ENCODE data around the gene SLC37A2. TPM values are rescaled to one million over a fixed set of nuclear protein-coding genes. Genes with fewer than 3 reads are reported as not detected.

The SLC37A2 gene
- total RNA-seq, 1 experiment from 2014 or later = 2.2 TPM

DNA sequence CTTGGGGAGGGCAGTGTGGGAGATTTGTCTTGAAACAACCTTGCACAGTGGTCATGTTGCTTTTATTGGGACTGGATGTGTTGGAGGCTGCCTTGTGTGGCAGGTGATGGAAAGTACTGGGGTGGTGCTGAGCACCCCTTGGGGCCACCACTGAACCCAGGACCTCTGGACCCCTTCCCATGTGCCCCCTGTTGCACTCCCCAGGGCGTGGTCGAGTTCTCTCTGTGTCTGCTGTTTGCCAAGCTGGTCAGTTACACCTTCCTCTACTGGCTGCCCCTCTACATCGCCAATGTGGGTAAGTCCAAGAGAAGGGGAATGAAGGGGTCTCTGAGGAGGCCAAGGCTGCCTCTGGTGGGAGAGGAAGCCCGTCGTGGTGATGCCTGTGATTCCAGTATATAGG, 18.9 kb downstream of the SLC37A2 start (continued):
- TF ChIP-seq, protein P1, sequence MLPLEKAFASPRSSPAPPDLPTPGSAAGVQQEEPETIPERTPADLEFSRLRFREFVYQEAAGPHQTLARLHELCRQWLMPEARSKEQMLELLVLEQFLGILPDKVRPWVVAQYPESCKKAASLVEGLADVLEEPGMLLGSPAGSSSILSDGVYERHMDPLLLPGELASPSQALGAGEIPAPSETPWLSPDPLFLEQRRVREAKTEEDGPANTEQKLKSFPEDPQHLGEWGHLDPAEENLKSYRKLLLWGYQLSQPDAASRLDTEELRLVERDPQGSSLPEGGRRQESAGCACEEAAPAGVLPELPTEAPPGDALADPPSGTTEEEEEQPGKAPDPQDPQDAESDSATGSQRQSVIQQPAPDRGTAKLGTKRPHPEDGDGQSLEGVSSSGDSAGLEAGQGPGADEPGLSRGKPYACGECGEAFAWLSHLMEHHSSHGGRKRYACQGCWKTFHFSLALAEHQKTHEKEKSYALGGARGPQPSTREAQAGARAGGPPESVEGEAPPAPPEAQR (CRISPR knock-in tag; IDR thresholded peaks at IDR 0.05) = no peak
- TF ChIP-seq ATF6 (CRISPR knock-in tag; IDR thresholded peaks at IDR 0.05) = no peak
- no peak for TF ChIP-seq NFYB (CRISPR knock-in tag; conservative IDR thresholded peaks at IDR 0.05; ENCODE audit: low read depth)

- Mint-ChIP-seq H3K36me3 (no peaks in the 10 kb centered on the region), H3K4me3 (no peak overlapping the region), H3K9me3 (no peaks in the 10 kb centered on the region), H3K27ac (no peak overlapping the region), H3K4me1 (no peaks in the 10 kb centered on the region), H3K27me3 (ENCODE audit: low read depth) (no peaks in the 10 kb centered on the region)
- POLR2A ChIA-PET = no interaction called here
- CTCF ChIA-PET = interaction anchor here (0.8 to 2.6 kb wide), 9 partner anchors 8 to 351 kb away, joined by 3 to 14 read pairs (median 4); partner anchors contain the start of gene SLC37A2
- DNase-seq (ENCODE audit: low spot score) (no peak), ATAC-seq (no peak)
- TF ChIP-seq KAT7 (CRISPR knock-in tag; IDR thresholded peaks at IDR 0.05; ENCODE audit: borderline replicate concordance) (no peak), NR1H2 (CRISPR knock-in tag; IDR thresholded peaks at IDR 0.05) (no peak), IRF2 (CRISPR knock-in tag; IDR thresholded peaks at IDR 0.05; ENCODE audit: borderline replicate concordance, low read depth) (no peak), ATF6 (CRISPR knock-in tag; IDR thresholded peaks at IDR 0.05) (no peak), OVOL2 (CRISPR knock-in tag; IDR thresholded peaks at IDR 0.05; ENCODE audit: borderline replicate concordance) (no peak), CREB1 (CRISPR knock-in tag; IDR thresholded peaks at IDR 0.05) (no peak), PRRX2 (CRISPR knock-in tag; IDR thresholded peaks at IDR 0.05) (no peak), EMX1 (CRISPR knock-in tag; IDR thresholded peaks at IDR 0.05) (no peak), MYBL2 (CRISPR knock-in tag; IDR thresholded peaks at IDR 0.05) (no peak), TP53 (CRISPR knock-in tag; IDR thresholded peaks at IDR 0.05) (no peak), ZMAT4 (CRISPR knock-in tag; IDR thresholded peaks at IDR 0.05) (no peak)
- TF ChIP-seq, protein P2, sequence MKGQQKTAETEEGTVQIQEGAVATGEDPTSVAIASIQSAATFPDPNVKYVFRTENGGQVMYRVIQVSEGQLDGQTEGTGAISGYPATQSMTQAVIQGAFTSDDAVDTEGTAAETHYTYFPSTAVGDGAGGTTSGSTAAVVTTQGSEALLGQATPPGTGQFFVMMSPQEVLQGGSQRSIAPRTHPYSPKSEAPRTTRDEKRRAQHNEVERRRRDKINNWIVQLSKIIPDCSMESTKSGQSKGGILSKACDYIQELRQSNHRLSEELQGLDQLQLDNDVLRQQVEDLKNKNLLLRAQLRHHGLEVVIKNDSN (CRISPR knock-in tag; IDR thresholded peaks at IDR 0.05) = no peak
- TF ChIP-seq, protein P3, sequence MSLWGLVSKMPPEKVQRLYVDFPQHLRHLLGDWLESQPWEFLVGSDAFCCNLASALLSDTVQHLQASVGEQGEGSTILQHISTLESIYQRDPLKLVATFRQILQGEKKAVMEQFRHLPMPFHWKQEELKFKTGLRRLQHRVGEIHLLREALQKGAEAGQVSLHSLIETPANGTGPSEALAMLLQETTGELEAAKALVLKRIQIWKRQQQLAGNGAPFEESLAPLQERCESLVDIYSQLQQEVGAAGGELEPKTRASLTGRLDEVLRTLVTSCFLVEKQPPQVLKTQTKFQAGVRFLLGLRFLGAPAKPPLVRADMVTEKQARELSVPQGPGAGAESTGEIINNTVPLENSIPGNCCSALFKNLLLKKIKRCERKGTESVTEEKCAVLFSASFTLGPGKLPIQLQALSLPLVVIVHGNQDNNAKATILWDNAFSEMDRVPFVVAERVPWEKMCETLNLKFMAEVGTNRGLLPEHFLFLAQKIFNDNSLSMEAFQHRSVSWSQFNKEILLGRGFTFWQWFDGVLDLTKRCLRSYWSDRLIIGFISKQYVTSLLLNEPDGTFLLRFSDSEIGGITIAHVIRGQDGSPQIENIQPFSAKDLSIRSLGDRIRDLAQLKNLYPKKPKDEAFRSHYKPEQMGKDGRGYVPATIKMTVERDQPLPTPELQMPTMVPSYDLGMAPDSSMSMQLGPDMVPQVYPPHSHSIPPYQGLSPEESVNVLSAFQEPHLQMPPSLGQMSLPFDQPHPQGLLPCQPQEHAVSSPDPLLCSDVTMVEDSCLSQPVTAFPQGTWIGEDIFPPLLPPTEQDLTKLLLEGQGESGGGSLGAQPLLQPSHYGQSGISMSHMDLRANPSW (CRISPR knock-in tag; conservative IDR thresholded peaks at IDR 0.05; ENCODE audit: low read depth) = no peak
- TF ChIP-seq, protein P4, sequence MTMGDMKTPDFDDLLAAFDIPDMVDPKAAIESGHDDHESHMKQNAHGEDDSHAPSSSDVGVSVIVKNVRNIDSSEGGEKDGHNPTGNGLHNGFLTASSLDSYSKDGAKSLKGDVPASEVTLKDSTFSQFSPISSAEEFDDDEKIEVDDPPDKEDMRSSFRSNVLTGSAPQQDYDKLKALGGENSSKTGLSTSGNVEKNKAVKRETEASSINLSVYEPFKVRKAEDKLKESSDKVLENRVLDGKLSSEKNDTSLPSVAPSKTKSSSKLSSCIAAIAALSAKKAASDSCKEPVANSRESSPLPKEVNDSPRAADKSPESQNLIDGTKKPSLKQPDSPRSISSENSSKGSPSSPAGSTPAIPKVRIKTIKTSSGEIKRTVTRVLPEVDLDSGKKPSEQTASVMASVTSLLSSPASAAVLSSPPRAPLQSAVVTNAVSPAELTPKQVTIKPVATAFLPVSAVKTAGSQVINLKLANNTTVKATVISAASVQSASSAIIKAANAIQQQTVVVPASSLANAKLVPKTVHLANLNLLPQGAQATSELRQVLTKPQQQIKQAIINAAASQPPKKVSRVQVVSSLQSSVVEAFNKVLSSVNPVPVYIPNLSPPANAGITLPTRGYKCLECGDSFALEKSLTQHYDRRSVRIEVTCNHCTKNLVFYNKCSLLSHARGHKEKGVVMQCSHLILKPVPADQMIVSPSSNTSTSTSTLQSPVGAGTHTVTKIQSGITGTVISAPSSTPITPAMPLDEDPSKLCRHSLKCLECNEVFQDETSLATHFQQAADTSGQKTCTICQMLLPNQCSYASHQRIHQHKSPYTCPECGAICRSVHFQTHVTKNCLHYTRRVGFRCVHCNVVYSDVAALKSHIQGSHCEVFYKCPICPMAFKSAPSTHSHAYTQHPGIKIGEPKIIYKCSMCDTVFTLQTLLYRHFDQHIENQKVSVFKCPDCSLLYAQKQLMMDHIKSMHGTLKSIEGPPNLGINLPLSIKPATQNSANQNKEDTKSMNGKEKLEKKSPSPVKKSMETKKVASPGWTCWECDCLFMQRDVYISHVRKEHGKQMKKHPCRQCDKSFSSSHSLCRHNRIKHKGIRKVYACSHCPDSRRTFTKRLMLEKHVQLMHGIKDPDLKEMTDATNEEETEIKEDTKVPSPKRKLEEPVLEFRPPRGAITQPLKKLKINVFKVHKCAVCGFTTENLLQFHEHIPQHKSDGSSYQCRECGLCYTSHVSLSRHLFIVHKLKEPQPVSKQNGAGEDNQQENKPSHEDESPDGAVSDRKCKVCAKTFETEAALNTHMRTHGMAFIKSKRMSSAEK (CRISPR knock-in tag; IDR thresholded peaks at IDR 0.05; ENCODE audit: borderline replicate concordance) = no peak
- TF ChIP-seq, protein P5, sequence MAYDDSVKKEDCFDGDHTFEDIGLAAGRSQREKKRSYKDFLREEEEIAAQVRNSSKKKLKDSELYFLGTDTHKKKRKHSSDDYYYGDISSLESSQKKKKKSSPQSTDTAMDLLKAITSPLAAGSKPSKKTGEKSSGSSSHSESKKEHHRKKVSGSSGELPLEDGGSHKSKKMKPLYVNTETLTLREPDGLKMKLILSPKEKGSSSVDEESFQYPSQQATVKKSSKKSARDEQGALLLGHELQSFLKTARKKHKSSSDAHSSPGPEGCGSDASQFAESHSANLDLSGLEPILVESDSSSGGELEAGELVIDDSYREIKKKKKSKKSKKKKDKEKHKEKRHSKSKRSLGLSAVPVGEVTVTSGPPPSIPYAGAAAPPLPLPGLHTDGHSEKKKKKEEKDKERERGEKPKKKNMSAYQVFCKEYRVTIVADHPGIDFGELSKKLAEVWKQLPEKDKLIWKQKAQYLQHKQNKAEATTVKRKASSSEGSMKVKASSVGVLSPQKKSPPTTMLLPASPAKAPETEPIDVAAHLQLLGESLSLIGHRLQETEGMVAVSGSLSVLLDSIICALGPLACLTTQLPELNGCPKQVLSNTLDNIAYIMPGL (CRISPR knock-in tag; IDR thresholded peaks at IDR 0.05) = no peak
- TF ChIP-seq, protein P6, sequence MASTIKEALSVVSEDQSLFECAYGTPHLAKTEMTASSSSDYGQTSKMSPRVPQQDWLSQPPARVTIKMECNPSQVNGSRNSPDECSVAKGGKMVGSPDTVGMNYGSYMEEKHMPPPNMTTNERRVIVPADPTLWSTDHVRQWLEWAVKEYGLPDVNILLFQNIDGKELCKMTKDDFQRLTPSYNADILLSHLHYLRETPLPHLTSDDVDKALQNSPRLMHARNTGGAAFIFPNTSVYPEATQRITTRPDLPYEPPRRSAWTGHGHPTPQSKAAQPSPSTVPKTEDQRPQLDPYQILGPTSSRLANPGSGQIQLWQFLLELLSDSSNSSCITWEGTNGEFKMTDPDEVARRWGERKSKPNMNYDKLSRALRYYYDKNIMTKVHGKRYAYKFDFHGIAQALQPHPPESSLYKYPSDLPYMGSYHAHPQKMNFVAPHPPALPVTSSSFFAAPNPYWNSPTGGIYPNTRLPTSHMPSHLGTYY (CRISPR knock-in tag; IDR thresholded peaks at IDR 0.05) = no peak
These were observed 19.7 kb downstream of the SLC37A2 start for GRCh38 chr11:125082611-125083311.

Measured in WTC11 (cell line).